ENCODE data around the gene RUFY1. TPM values are rescaled to one million over a fixed set of nuclear protein-coding genes. Genes with fewer than 3 reads are reported as not detected.
A peak's percentile ranks its signal among the peaks of the same experiment; 100 is the strongest.

The RUFY1 gene
- total and polyA plus RNA-seq, 2 of the 13 experiments (the other 11 are each of a cell fraction or from before 2014, with no cell fraction given) = 19.9 to 31.9 TPM

DNA sequence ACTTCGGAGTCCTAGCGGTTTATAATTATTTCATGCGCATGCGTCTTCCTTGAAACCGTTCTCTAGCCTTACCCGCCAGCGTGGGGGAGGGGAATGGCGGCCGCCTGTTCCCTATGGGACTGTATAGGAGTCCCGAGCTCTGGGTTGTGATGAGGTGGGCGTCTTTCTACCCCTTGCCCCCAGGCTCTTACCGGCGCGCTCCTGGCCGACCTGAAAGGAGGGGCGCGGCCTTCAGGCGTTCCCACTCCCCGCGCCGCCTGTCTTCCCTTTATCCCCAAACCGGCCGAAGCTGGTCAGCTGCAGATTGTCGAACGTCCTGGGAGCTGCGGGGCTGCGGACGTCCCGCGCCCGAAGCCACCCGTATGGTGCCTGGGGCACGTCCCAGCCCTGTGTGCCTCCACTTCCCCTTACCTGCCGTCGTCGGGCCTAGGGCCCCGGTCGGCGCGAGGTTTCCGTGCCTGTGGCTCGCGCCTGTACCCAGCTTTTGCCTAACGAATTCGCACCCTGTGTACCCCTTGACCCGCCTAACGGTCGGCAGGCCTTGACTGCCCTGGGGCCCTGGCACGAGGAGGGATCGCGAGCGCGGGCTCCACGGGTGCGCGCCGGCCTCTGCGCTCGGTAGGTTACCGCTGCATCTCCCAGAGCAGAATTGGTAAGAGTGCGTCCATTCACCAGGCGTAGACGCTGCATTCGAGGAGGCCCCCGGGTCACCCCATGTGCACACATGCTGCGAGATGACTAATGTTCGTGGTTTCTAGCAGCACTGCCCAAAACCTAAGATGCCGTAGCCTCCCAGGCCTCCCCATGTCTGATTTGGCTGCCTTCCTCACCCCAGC is 73.8 kb downstream of the RUFY1 start (continued):
- TF ChIP-seq ZNF230 (CRISPR knock-in tag; IDR thresholded peaks at IDR 0.05) (peak; percentile 53; the same call in 1 of the 2 replicates), PHF5A (CRISPR knock-in tag; IDR thresholded peaks at IDR 0.05; ENCODE audit: low read depth, unreplicated experiment) (no peak), ZNF354B (CRISPR knock-in tag; IDR thresholded peaks at IDR 0.05) (no peak), ZIK1 (CRISPR knock-in tag; IDR thresholded peaks at IDR 0.05; ENCODE audit: borderline replicate concordance, low read depth) (no peak; the same call in 1 of the 2 replicates), ZNF24 (IDR thresholded peaks at IDR 0.05) (no peak), ATRX (CRISPR knock-in tag; IDR thresholded peaks at IDR 0.05; ENCODE audit: borderline replicate concordance) (no peak), POLR2AphosphoS5 (IDR thresholded peaks at IDR 0.05; ENCODE audit: low read depth, low read length) (peak; percentile 31; the same call in 1 of the 2 replicates), ZNF816 (CRISPR knock-in tag; IDR thresholded peaks at IDR 0.05; ENCODE audit: borderline replicate concordance) (peak; percentile 85; the same call in 1 of the 2 replicates), AKAP8 (CRISPR knock-in tag; IDR thresholded peaks at IDR 0.05) (no peak), HDAC1 (CRISPR knock-in tag; IDR thresholded peaks at IDR 0.05) (peak; percentile 58), JARID2 (CRISPR knock-in tag; IDR thresholded peaks at IDR 0.05; ENCODE audit: insufficient replicate concordance) (peak; percentile 6), ZFX (CRISPR knock-in tag; IDR thresholded peaks at IDR 0.05; ENCODE audit: low read depth) (peak; percentile 88)
- TF ChIP-seq, protein P1, sequence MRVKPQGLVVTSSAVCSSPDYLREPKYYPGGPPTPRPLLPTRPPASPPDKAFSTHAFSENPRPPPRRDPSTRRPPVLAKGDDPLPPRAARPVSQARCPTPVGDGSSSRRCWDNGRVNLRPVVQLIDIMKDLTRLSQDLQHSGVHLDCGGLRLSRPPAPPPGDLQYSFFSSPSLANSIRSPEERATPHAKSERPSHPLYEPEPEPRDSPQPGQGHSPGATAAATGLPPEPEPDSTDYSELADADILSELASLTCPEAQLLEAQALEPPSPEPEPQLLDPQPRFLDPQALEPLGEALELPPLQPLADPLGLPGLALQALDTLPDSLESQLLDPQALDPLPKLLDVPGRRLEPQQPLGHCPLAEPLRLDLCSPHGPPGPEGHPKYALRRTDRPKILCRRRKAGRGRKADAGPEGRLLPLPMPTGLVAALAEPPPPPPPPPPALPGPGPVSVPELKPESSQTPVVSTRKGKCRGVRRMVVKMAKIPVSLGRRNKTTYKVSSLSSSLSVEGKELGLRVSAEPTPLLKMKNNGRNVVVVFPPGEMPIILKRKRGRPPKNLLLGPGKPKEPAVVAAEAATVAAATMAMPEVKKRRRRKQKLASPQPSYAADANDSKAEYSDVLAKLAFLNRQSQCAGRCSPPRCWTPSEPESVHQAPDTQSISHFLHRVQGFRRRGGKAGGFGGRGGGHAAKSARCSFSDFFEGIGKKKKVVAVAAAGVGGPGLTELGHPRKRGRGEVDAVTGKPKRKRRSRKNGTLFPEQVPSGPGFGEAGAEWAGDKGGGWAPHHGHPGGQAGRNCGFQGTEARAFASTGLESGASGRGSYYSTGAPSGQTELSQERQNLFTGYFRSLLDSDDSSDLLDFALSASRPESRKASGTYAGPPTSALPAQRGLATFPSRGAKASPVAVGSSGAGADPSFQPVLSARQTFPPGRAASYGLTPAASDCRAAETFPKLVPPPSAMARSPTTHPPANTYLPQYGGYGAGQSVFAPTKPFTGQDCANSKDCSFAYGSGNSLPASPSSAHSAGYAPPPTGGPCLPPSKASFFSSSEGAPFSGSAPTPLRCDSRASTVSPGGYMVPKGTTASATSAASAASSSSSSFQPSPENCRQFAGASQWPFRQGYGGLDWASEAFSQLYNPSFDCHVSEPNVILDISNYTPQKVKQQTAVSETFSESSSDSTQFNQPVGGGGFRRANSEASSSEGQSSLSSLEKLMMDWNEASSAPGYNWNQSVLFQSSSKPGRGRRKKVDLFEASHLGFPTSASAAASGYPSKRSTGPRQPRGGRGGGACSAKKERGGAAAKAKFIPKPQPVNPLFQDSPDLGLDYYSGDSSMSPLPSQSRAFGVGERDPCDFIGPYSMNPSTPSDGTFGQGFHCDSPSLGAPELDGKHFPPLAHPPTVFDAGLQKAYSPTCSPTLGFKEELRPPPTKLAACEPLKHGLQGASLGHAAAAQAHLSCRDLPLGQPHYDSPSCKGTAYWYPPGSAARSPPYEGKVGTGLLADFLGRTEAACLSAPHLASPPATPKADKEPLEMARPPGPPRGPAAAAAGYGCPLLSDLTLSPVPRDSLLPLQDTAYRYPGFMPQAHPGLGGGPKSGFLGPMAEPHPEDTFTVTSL (CRISPR knock-in tag; IDR thresholded peaks at IDR 0.05; ENCODE audit: borderline replicate concordance) = peak; percentile 78; the same call in 1 of the 2 replicates
- TF ChIP-seq, protein P2, sequence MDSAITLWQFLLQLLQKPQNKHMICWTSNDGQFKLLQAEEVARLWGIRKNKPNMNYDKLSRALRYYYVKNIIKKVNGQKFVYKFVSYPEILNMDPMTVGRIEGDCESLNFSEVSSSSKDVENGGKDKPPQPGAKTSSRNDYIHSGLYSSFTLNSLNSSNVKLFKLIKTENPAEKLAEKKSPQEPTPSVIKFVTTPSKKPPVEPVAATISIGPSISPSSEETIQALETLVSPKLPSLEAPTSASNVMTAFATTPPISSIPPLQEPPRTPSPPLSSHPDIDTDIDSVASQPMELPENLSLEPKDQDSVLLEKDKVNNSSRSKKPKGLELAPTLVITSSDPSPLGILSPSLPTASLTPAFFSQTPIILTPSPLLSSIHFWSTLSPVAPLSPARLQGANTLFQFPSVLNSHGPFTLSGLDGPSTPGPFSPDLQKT (CRISPR knock-in tag; IDR thresholded peaks at IDR 0.05; ENCODE audit: borderline replicate concordance) = no peak
- TF ChIP-seq, protein P3, sequence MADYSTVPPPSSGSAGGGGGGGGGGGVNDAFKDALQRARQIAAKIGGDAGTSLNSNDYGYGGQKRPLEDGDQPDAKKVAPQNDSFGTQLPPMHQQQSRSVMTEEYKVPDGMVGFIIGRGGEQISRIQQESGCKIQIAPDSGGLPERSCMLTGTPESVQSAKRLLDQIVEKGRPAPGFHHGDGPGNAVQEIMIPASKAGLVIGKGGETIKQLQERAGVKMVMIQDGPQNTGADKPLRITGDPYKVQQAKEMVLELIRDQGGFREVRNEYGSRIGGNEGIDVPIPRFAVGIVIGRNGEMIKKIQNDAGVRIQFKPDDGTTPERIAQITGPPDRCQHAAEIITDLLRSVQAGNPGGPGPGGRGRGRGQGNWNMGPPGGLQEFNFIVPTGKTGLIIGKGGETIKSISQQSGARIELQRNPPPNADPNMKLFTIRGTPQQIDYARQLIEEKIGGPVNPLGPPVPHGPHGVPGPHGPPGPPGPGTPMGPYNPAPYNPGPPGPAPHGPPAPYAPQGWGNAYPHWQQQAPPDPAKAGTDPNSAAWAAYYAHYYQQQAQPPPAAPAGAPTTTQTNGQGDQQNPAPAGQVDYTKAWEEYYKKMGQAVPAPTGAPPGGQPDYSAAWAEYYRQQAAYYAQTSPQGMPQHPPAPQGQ (CRISPR knock-in tag; IDR thresholded peaks at IDR 0.05; ENCODE audit: borderline replicate concordance) = no peak
- TF ChIP-seq, protein P4, sequence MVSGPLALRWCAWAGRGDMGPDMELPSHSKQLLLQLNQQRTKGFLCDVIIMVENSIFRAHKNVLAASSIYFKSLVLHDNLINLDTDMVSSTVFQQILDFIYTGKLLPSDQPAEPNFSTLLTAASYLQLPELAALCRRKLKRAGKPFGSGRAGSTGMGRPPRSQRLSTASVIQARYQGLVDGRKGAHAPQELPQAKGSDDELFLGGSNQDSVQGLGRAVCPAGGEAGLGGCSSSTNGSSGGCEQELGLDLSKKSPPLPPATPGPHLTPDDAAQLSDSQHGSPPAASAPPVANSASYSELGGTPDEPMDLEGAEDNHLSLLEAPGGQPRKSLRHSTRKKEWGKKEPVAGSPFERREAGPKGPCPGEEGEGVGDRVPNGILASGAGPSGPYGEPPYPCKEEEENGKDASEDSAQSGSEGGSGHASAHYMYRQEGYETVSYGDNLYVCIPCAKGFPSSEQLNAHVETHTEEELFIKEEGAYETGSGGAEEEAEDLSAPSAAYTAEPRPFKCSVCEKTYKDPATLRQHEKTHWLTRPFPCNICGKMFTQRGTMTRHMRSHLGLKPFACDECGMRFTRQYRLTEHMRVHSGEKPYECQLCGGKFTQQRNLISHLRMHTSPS (CRISPR knock-in tag; IDR thresholded peaks at IDR 0.05; ENCODE audit: low read depth) = 0 out of 2 replicates have a peak, but pooled peaks have one; percentile 57
